22Rv1 (cell line): ENCODE results near the gene AHCYL2.

ENCODE experiments used
- CTCF ChIP-seq: fragments of 450-650 bp; IDR thresholded peaks from 2 replicates; pipeline ENCODE4 v1.5.1; 2017; ENCODE audit warnings: mild to moderate bottlenecking
- ZFX ChIP-seq: fragments of 450-650 bp; IDR thresholded peaks from 2 replicates; pipeline ENCODE4 v1.6.1; 2017; ENCODE audit warnings: antibody characterized with exemption, borderline replicate concordance

GRCh38 chr7:129435414-129435829, 210.6 kb downstream of the AHCYL2 start:
- TF ChIP-seq CTCF: no peak
- TF ChIP-seq ZFX: no peak
